HepG2 (cell line): Measurements from ENCODE around the gene GADD45B. TPM values are rescaled to one million over a fixed set of nuclear protein-coding genes. Genes with fewer than 3 reads are reported as not detected.

Source experiments
- ARNTL ChIP-seq: sonication (generic); formaldehyde crosslinking; IDR thresholded peaks from 2 replicates; pipeline ENCODE4 v1.4.0; 2020; ENCODE audit warnings: mild to moderate bottlenecking, missing genetic modification reagents
- ATM ChIP-seq: fragments of 450-650 bp; IDR thresholded peaks from 2 replicates; pipeline ENCODE4 v1.7.1; 2017; ENCODE audit warnings: mild to moderate bottlenecking, borderline replicate concordance
- CHD4 ChIP-seq: fragments of 200-600 bp; sonication (generic); IDR thresholded peaks from 2 replicates; pipeline ENCODE4 v1.7.0; 2017; ENCODE audit warnings: mild to moderate bottlenecking, low read length, borderline replicate concordance
- EHMT2 ChIP-seq: fragments of 200-600 bp; sonication (generic); IDR thresholded peaks from 2 replicates; pipeline ENCODE4 v1.7.0; 2017; ENCODE audit warnings: antibody characterized with exemption, low read depth, low read length, borderline replicate concordance
- FOXC1 ChIP-seq: sonication (generic); formaldehyde crosslinking; IDR thresholded peaks from 2 replicates; pipeline ENCODE4 v1.8.0; 2022; ENCODE audit warnings: mild to moderate bottlenecking, missing genetic modification reagents, borderline replicate concordance
- HDAC1 ChIP-seq: sonication (generic); formaldehyde crosslinking; IDR thresholded peaks from 2 replicates; pipeline ENCODE4 v1.5.1; 2020; ENCODE audit warnings: mild to moderate bottlenecking, missing genetic modification reagents
- ISX ChIP-seq: sonication (generic); formaldehyde crosslinking; conservative IDR thresholded peaks from 2 replicates; pipeline ENCODE4 v1.5.0; 2020; ENCODE audit warnings: missing genetic modification reagents
- MAFK ChIP-seq, 2 experiments: IDR thresholded peaks in 1 of 2; conservative IDR thresholded peaks in 1 of 2; 2 replicates each; pipeline ENCODE4 v1.6.1; 2011; ENCODE audit warnings: improper control_type of control experiment in 2 of 2, low read length in 2 of 2
- MTA3 ChIP-seq: sonication (generic); formaldehyde crosslinking; IDR thresholded peaks from 2 replicates; pipeline ENCODE4 v1.4.0; 2020; ENCODE audit warnings: missing genetic modification reagents
- PRPF4 ChIP-seq: fragments of 200-400 bp; formaldehyde crosslinking; IDR thresholded peaks from 2 replicates; pipeline ENCODE4 v1.6.1; 2016; ENCODE audit warnings: low read length, low read depth; ENCODE audit not compliant: poor library complexity, severe bottlenecking
- RAD51 ChIP-seq: fragments of 450-650 bp; IDR thresholded peaks from 2 replicates; pipeline ENCODE4 v1.6.1; 2016; ENCODE audit warnings: borderline replicate concordance
- SALL1 ChIP-seq: sonication (generic); formaldehyde crosslinking; IDR thresholded peaks from 2 replicates; pipeline ENCODE4 v1.8.0; 2022; ENCODE audit warnings: mild to moderate bottlenecking, missing genetic modification reagents
- SIN3B ChIP-seq: fragments of 150-350 bp; IDR thresholded peaks from 2 replicates; pipeline ENCODE4 v1.6.1; 2014; ENCODE audit warnings: low read length
- SMC3 ChIP-seq: IDR thresholded peaks from 2 replicates; pipeline ENCODE4 v1.6.1; 2011; ENCODE audit warnings: low read length, improper control_type of control experiment
- TBL1XR1 ChIP-seq: fragments of 150-350 bp; IDR thresholded peaks from 2 replicates; pipeline ENCODE4 v1.6.1; 2014; ENCODE audit warnings: borderline replicate concordance, low read length; ENCODE audit not compliant: partially characterized antibody
- TSC22D2 ChIP-seq: sonication (generic); formaldehyde crosslinking; IDR thresholded peaks from 2 replicates; pipeline ENCODE4 v1.5.1; 2020; ENCODE audit warnings: missing genetic modification reagents, mild to moderate bottlenecking, borderline replicate concordance
- ZMYM4 ChIP-seq: sonication (generic); formaldehyde crosslinking; IDR thresholded peaks from 2 replicates; pipeline ENCODE4 v1.8.1; 2023; ENCODE audit warnings: mild to moderate bottlenecking, missing genetic modification reagents
- ZNF138 ChIP-seq: sonication (generic); formaldehyde crosslinking; IDR thresholded peaks from 2 replicates; pipeline ENCODE4 v1.5.0; 2020; ENCODE audit warnings: mild to moderate bottlenecking, low read depth, missing genetic modification reagents
- ZNF354B ChIP-seq: sonication (generic); formaldehyde crosslinking; IDR thresholded peaks from 2 replicates; pipeline ENCODE4 v1.8.0; 2022; ENCODE audit warnings: mild to moderate bottlenecking, missing genetic modification reagents
- ZNF44 ChIP-seq: sonication (generic); formaldehyde crosslinking; IDR thresholded peaks from 2 replicates; pipeline ENCODE4 v1.5.1; 2020; ENCODE audit warnings: mild to moderate bottlenecking, missing genetic modification reagents
- ZNF557 ChIP-seq: sonication (generic); formaldehyde crosslinking; IDR thresholded peaks from 2 replicates; pipeline ENCODE4 v1.4.0; 2020; ENCODE audit warnings: missing genetic modification reagents
- polyA plus RNA-seq, 8 experiments: library from polyadenylated mRNA; depleted of rRNA in 3 of 8; stranded (reverse) in 7 of 8; unstranded in 1 of 8; fragments of >200 nt; fragmentation: Illumina TruSeq in 4 of 8; extraction: Trizol in 4 of 8; gene quantifications; 2 replicates each; pipeline versions ENCODE4 v1.2.1 to v1.2.3, GENCODE V29; 2011 to 2016; ENCODE audit warnings: low read depth in 4 of 8, missing spikeins in 1 of 8, mixed read lengths in 1 of 8; ENCODE audit not compliant: insufficient read depth in 1 of 8
- total RNA-seq, 5 experiments: library from RNA; depleted of rRNA; stranded (reverse); fragments of >200 nt; fragmentation: Illumina TruSeq; extraction: Trizol; gene quantifications; 2 replicates each; pipeline ENCODE4 v1.2.3, GENCODE V29; 2016; ENCODE audit warnings: low read depth in 1 of 5
- TF ChIP-seq, protein P1 (sequence below): sonication (generic); formaldehyde crosslinking; IDR thresholded peaks from 2 replicates; pipeline ENCODE4 v1.4.0; 2020; ENCODE audit warnings: missing genetic modification reagents, low read depth, mild to moderate bottlenecking, borderline replicate concordance
- TF ChIP-seq, protein P2 (sequence below): sonication (generic); formaldehyde crosslinking; IDR thresholded peaks from 2 replicates; pipeline ENCODE4 v1.9.0; 2021; ENCODE audit warnings: missing genetic modification reagents, borderline replicate concordance
- TF ChIP-seq, protein P3 (sequence below): sonication (generic); formaldehyde crosslinking; IDR thresholded peaks from 2 replicates; pipeline ENCODE4 v1.4.0; 2020; ENCODE audit warnings: low read depth, mild to moderate bottlenecking, missing genetic modification reagents
- TF ChIP-seq, protein P4 (sequence below): sonication (generic); formaldehyde crosslinking; IDR thresholded peaks from 2 replicates; pipeline ENCODE4 v1.9.0; 2021; ENCODE audit warnings: missing genetic modification reagents, borderline replicate concordance
- TF ChIP-seq, protein P5 (sequence below): IDR thresholded peaks from 2 replicates; pipeline ENCODE4 v1.6.1; 2016; ENCODE audit warnings: missing genetic modification reagents, missing compliant biosample characterization

GADD45B gene
- total and polyA plus RNA-seq, 2 of the 13 experiments (the other 11 are each of a cell fraction or from before 2014, with no cell fraction given) = 4.6 to 34.1 TPM

DNA sequence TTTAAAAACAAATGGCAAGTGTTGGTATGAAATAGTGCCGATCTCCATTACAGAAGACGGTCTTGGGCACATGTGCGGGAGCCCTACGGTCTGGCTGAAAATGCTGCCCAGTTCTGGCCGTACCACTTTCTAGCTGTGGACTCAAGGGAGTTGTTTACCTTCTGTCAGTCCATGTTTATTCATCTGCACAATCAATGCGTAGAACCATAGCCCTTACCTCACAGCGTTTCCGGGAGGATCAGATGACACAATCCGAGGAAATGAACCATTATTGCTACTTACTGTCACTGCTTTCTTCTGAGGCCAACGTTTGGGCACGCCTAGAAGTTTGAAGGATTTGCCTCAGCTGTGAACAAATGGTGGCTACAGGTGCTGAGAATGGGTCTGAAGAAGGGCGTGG, 31.2 kb downstream of the GADD45B start (continued):
- TF ChIP-seq, protein P1, sequence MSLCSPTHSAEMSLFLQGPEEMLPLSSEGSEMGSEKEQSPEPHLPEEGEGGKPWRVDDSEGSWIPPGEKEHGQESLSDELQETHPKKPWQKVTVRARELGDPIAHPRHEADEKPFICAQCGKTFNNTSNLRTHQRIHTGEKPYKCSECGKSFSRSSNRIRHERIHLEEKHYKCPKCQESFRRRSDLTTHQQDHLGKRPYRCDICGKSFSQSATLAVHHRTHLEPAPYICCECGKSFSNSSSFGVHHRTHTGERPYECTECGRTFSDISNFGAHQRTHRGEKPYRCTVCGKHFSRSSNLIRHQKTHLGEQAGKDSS (CRISPR knock-in tag) = no peak; the same call in 1 of the 2 replicates
- TF ChIP-seq, protein P2, sequence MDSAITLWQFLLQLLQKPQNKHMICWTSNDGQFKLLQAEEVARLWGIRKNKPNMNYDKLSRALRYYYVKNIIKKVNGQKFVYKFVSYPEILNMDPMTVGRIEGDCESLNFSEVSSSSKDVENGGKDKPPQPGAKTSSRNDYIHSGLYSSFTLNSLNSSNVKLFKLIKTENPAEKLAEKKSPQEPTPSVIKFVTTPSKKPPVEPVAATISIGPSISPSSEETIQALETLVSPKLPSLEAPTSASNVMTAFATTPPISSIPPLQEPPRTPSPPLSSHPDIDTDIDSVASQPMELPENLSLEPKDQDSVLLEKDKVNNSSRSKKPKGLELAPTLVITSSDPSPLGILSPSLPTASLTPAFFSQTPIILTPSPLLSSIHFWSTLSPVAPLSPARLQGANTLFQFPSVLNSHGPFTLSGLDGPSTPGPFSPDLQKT (CRISPR knock-in tag) = no peak
- TF ChIP-seq ISX (CRISPR knock-in tag) (no peak), HDAC1 (CRISPR knock-in tag) (peak; percentile 75), PRPF4 (no peak), ZNF557 (CRISPR knock-in tag) (0 out of 2 replicates have a peak, but pooled peaks have one; percentile 49), ATM (no peak), ARNTL (CRISPR knock-in tag) (peak; percentile 56; the same call in 1 of the 2 replicates), EHMT2 (no peak), ZNF354B (no peak), MAFK (conservative IDR thresholded peaks at IDR 0.05 in 1 of 2, IDR thresholded peaks at IDR 0.05 in 1 of 2; ENCODE audit: low read length in 2 of 2) (no peak), ZMYM4 (no peak), TBL1XR1 (peak; percentile 88), SALL1 (peak; percentile 89), CHD4 (no peak), MTA3 (CRISPR knock-in tag) (no peak), RAD51 (no peak), TSC22D2 (CRISPR knock-in tag) (no peak), ZNF44 (no peak), SIN3B (no peak), ZNF138 (CRISPR knock-in tag) (no peak), SMC3 (peak; percentile 37), FOXC1 (CRISPR knock-in tag) (no peak)
- TF ChIP-seq, protein P3, sequence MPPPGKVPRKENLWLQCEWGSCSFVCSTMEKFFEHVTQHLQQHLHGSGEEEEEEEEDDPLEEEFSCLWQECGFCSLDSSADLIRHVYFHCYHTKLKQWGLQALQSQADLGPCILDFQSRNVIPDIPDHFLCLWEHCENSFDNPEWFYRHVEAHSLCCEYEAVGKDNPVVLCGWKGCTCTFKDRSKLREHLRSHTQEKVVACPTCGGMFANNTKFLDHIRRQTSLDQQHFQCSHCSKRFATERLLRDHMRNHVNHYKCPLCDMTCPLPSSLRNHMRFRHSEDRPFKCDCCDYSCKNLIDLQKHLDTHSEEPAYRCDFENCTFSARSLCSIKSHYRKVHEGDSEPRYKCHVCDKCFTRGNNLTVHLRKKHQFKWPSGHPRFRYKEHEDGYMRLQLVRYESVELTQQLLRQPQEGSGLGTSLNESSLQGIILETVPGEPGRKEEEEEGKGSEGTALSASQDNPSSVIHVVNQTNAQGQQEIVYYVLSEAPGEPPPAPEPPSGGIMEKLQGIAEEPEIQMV (CRISPR knock-in tag) = no peak
- TF ChIP-seq, protein P4, sequence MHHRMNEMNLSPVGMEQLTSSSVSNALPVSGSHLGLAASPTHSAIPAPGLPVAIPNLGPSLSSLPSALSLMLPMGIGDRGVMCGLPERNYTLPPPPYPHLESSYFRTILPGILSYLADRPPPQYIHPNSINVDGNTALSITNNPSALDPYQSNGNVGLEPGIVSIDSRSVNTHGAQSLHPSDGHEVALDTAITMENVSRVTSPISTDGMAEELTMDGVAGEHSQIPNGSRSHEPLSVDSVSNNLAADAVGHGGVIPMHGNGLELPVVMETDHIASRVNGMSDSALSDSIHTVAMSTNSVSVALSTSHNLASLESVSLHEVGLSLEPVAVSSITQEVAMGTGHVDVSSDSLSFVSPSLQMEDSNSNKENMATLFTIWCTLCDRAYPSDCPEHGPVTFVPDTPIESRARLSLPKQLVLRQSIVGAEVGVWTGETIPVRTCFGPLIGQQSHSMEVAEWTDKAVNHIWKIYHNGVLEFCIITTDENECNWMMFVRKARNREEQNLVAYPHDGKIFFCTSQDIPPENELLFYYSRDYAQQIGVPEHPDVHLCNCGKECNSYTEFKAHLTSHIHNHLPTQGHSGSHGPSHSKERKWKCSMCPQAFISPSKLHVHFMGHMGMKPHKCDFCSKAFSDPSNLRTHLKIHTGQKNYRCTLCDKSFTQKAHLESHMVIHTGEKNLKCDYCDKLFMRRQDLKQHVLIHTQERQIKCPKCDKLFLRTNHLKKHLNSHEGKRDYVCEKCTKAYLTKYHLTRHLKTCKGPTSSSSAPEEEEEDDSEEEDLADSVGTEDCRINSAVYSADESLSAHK (CRISPR knock-in tag) = no peak
- TF ChIP-seq, protein P5, sequence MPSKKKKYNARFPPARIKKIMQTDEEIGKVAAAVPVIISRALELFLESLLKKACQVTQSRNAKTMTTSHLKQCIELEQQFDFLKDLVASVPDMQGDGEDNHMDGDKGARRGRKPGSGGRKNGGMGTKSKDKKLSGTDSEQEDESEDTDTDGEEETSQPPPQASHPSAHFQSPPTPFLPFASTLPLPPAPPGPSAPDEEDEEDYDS (CRISPR knock-in tag) = peak; percentile 52; the same call in 1 of the 2 replicates
